PC-3 (cell line): ENCODE measurements around the gene DUSP8.
"Not testable (repeated sequence)": the region's sequence is repeated elsewhere in the genome, so short reads cannot be mapped to it uniquely, and the experiment has no call there.

Experiments
- EZH2 ChIP-seq: fragments of 300-600 bp; sonication (generic); IDR thresholded peaks from one replicate; pipeline ENCODE4 v1.6.1; 2017; ENCODE audit warnings: antibody characterized with exemption, mild to moderate bottlenecking, low read length; ENCODE audit not compliant: unreplicated experiment
- EZH2phosphoT487 ChIP-seq: fragments of 300-600 bp; sonication (generic); IDR thresholded peaks from 2 replicates; pipeline ENCODE4 v1.6.1; 2018; ENCODE audit warnings: mild to moderate bottlenecking, antibody characterized with exemption, low read length, borderline replicate concordance
- TF ChIP-seq, protein P1 (sequence below): fragments of 300-600 bp; sonication (generic); conservative IDR thresholded peaks from 2 replicates; pipeline ENCODE4 v1.5.1; 2017; ENCODE audit warnings: antibody characterized with exemption, low read depth, mild to moderate bottlenecking, low read length

DNA sequence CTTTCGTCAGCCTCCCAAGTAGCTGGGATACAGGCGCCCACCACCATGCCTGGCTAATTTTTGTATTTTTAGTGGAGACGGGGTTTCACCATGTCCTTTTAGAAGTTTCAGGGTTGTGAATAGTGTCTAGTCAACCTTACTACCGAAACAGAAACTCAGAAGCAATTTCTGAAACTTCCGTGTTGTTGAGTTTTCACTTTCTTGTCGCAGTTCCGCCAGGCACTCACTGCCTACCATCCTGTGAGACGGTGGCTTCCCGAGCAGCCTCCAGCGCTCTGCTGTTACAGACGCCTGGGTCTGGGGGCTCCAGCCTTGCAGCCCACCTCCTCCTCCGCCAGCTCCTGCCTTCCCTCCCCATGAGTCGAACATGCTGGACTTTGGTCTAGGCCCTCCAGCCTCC lies 33.9 kb upstream of the DUSP8 start:
- TF ChIP-seq, protein P1, sequence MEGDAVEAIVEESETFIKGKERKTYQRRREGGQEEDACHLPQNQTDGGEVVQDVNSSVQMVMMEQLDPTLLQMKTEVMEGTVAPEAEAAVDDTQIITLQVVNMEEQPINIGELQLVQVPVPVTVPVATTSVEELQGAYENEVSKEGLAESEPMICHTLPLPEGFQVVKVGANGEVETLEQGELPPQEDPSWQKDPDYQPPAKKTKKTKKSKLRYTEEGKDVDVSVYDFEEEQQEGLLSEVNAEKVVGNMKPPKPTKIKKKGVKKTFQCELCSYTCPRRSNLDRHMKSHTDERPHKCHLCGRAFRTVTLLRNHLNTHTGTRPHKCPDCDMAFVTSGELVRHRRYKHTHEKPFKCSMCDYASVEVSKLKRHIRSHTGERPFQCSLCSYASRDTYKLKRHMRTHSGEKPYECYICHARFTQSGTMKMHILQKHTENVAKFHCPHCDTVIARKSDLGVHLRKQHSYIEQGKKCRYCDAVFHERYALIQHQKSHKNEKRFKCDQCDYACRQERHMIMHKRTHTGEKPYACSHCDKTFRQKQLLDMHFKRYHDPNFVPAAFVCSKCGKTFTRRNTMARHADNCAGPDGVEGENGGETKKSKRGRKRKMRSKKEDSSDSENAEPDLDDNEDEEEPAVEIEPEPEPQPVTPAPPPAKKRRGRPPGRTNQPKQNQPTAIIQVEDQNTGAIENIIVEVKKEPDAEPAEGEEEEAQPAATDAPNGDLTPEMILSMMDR: not testable (repeated sequence)
- TF ChIP-seq EZH2phosphoT487, EZH2: not testable (repeated sequence)
